RWPE2 (cell line): ENCODE measurements around the gene CTNND2.

Experiments used
- ATAC-seq: fragments of 200-7000 bp; cut with Tn5 transposase; 3 replicates; pipeline ENCODE4 v1.9.1; 2021; ENCODE audit warnings: low read depth
- DNase-seq: peaks from one replicate; pipeline ENCODE4 v3.0.0-alpha.2; 2020; ENCODE audit warnings: low spot score
- H3K27ac ChIP-seq: fragments of 450-650 bp; 2 replicates; pipeline ENCODE4 v1.5.1; 2017; ENCODE audit warnings: mild to moderate bottlenecking; ENCODE audit not compliant: poor library complexity, severe bottlenecking
- H3K27me3 ChIP-seq: fragments of 250-450 bp; sonication (Bioruptor Pico); 2 replicates; pipeline ENCODE4 v1.5.1; 2021; ENCODE audit warnings: mild to moderate bottlenecking, moderate library complexity; ENCODE audit not compliant: insufficient read depth, poor library complexity, severe bottlenecking
- H3K36me3 ChIP-seq: fragments of 250-450 bp; sonication (Bioruptor Pico); 2 replicates; pipeline ENCODE4 v1.5.1; 2020; ENCODE audit warnings: low read depth, mild to moderate bottlenecking, moderate library complexity
- H3K4me1 ChIP-seq: fragments of 250-450 bp; sonication (Bioruptor Pico); 2 replicates; pipeline ENCODE4 v1.5.1; 2021; ENCODE audit warnings: mild to moderate bottlenecking, moderate library complexity; ENCODE audit not compliant: insufficient read depth, poor library complexity, severe bottlenecking
- H3K4me3 ChIP-seq: fragments of 250-450 bp; sonication (Bioruptor Pico); 2 replicates; pipeline ENCODE4 v1.5.1; 2021; ENCODE audit warnings: mild to moderate bottlenecking, moderate library complexity; ENCODE audit not compliant: severe bottlenecking
- H3K9me3 ChIP-seq: fragments of 250-450 bp; sonication (Bioruptor Pico); 2 replicates; pipeline ENCODE4 v1.5.1; 2021; ENCODE audit warnings: mild to moderate bottlenecking, moderate library complexity; ENCODE audit not compliant: severe bottlenecking
- TF ChIP-seq, protein P1 (sequence below): fragments of 450-650 bp; IDR thresholded peaks from one replicate; pipeline ENCODE4 v1.5.1; 2017; ENCODE audit warnings: mild to moderate bottlenecking, moderate library complexity; ENCODE audit not compliant: poor library complexity, severe bottlenecking

Gene CTNND2

DNA sequence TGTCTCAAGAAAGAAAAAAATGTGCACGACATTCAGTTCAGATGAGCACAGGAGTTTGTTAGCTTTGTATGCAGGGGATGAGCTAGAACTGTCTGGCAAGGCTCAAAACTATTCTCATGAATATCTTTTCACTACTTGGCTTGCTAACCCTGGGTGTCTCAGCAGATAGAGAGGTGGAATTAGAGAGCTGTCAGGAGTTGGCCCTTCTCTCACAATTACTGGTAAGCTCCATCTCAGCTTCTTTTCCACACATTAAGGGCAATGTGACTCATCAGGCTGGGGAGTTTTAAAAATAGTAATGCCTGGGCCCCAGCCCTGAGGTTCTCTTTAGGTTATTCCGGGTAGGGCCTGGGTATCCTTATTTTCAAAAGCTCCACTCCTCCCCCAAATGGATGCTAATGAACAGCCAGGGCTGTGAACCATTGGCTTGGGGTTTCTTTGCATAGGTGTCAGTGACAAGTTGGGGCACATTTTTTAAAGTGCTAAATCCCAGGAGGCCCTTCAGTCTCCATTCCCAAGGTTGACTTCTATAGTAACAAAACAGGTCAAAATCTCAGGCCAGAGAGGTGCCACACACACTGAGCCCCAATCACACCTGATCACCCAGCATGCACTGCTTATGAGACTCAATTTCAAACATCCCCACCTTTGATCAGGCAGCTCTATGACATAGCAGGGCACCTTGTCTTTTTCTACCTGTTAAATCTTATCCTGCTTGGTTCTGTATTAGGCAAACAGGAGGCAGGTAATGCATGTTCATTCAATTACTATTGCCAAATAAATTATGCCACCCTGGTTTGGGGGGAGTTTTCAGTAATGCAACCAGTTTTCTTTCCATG lies 903.5 kb downstream of the CTNND2 start:
- Histone ChIP-seq H3K27ac (no peak overlapping the region), H3K36me3 (no peaks in the 10 kb centered on the region), H3K4me3 (no peak overlapping the region), H3K9me3 (no peaks in the 10 kb centered on the region), H3K27me3 (peaks cover 24% of the 10 kb centered on the region), H3K4me1 (peaks cover 3% of the 10 kb centered on the region)
- TF ChIP-seq, protein P1, sequence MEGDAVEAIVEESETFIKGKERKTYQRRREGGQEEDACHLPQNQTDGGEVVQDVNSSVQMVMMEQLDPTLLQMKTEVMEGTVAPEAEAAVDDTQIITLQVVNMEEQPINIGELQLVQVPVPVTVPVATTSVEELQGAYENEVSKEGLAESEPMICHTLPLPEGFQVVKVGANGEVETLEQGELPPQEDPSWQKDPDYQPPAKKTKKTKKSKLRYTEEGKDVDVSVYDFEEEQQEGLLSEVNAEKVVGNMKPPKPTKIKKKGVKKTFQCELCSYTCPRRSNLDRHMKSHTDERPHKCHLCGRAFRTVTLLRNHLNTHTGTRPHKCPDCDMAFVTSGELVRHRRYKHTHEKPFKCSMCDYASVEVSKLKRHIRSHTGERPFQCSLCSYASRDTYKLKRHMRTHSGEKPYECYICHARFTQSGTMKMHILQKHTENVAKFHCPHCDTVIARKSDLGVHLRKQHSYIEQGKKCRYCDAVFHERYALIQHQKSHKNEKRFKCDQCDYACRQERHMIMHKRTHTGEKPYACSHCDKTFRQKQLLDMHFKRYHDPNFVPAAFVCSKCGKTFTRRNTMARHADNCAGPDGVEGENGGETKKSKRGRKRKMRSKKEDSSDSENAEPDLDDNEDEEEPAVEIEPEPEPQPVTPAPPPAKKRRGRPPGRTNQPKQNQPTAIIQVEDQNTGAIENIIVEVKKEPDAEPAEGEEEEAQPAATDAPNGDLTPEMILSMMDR = no peak
- ATAC-seq (no peak), DNase-seq (no peak)

DNA sequence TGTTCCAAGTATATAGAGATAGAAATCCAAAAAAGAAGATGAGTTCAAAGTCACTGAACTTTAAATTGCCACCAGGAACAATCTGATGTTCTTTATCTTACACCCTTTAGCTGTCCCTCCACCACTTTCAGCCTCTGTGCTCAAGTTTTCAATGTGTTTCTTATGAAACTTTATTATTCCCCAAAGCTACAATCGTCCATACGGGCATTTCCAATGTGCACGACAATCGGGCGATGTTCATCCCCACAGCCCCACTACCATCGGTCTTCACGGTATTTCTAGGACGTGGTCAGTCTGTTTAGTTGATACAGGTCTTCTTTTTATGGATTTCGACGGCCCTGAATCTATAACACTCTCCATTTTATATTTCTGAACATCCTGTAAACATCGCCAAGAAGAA lies 904.5 kb downstream of the CTNND2 start:
- TF ChIP-seq, protein P1 = no peak
- peaks cover 3% of the 10 kb centered on the region for H3K4me1 ChIP-seq
- ATAC-seq = no peak
- no peak overlapping the region for H3K4me3 ChIP-seq
- H3K27me3 ChIP-seq = peaks cover 30% of the 10 kb centered on the region
- H3K27ac ChIP-seq = no peak overlapping the region
- no peaks in the 10 kb centered on the region for H3K36me3 ChIP-seq
- DNase-seq = no peak
- H3K9me3 ChIP-seq = no peaks in the 10 kb centered on the region

DNA sequence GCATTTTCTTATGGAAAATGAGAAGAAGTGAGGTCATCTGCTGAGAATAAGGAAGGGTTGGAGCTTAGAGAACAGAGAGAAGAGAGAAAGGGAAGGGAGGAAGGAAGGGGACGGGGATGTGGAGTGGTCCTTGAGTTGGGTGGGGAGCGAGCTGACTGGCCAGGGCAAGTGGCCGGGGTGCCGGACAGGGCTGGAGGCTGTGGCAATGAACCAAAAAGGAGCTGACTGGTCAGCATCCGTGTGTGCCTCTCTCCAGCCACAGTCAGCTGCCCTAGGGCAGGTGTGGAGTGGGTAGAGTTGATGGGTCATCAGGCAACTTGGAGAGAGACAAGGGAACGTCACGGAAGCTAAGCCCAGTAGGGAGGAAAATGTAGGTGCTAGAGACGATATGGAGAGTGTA lies 908.4 kb downstream of the CTNND2 start:
- Histone ChIP-seq H3K4me1 (no peaks in the 10 kb centered on the region), H3K4me3 (no peak overlapping the region), H3K36me3 (no peaks in the 10 kb centered on the region), H3K27ac (no peak overlapping the region), H3K9me3 (no peaks in the 10 kb centered on the region), H3K27me3 (peaks cover 44% of the 10 kb centered on the region)
- no peak for DNase-seq
- TF ChIP-seq, protein P1 = no peak
- ATAC-seq = no peak

DNA sequence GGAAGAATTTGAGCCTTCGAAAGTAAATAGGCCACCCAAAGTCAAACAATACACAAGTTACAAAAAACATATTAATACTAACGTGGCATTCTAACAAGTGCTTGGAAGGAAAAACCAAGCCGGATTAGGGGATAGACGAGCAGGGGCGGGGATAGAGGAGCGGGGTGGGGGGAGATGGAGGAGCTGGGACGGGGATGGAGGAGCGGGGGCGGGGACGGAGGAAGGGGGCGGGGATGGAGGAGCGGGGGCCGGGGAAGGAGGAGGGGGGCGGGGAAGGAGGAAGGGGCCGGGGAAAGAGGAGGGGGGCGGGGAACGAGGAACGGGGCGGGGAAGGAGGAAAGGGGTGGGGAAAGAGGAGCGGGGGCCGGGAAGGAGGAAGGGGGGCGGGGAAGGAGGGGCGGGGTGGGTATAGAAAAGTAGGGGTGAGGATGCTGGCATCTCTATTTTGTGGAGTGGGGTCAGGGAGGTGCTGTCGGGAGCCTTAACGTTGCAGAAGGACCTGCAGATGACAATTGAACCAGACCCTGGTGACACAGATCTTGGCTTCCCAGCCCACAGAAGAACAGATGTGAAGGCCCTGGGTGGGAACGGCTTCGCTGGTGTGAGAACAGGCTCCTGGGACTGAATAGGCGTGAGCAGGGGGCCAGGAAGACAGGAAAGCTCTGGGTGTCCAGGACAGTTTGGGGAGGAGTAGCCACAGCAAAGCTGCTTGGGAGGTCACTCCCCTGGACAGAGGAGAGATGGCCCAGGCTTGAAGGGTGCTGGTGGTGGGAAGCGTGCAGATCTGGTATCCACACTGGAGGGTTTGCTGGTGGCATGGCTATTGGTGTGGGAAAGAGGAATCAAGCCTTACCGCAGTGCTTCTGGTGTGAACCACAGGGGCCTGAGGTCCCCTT lies 909.9 kb downstream of the CTNND2 start:
- DNase-seq (no peak), ATAC-seq (peak; percentile 29; the same call in 1 of the 3 replicates)
- Histone ChIP-seq H3K4me1 (no peaks in the 10 kb centered on the region), H3K27ac (no peak overlapping the region), H3K36me3 (no peaks in the 10 kb centered on the region), H3K27me3 (peaks cover 52% of the 10 kb centered on the region), H3K9me3 (no peaks in the 10 kb centered on the region), H3K4me3 (no peak overlapping the region)
- TF ChIP-seq, protein P1 = no peak
